ENCODE data around the gene GPX8. TPM values are rescaled to one million over a fixed set of nuclear protein-coding genes. Genes with fewer than 3 reads are reported as not detected.
A peak's percentile ranks its signal among the peaks of the same experiment; 100 is the strongest.

The GPX8 gene
- total and polyA plus RNA-seq, 9 of the 15 experiments (the other 6 are each of a cell fraction or from before 2014, with no cell fraction given), result 0.62 to 1.8 (median 1.2) TPM

DNA sequence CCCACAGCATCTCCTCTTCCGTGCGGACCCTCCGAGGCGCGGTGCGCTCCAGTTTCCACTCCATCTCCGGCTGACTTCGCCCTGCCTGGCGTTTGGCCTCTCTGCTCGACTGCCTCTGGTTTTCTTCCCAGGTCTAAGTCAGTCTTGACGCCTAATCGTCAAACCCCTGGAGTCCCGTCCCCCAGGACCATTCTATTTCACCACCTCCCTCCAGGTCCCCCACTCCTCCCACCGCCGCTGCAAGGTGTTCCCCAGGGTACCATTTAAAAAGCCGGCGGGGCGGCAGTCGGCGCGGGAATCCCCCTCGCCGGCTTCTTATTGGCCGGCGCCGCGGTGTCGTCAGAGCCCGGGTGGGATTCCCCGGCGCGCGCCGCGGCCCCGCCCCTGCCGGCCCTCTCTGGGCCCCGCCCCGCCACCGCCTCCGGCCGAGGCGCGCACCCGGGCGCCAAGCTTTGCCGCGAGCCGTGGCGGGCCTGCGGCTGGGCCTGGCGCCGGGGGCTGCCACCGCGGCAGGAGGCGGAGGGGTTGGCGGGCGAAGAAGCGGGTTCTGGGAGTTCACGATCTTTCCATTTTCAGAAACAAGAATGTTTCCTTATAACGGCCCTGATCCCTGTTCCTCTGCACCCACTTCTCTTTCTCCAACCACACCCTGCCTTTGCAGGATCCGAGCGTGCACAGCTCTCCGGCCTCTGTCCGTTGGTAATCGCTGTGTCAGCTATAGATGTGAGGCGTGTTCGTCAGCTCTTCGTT lies 13.1 kb downstream of the GPX8 start, which contains the start of gene CDC20B:
CDC20B (minus strand) TSS at position 241 of the 750 bp plus-strand sequence; CDS start at position 64, 177 bp downstream.
- Histone ChIP-seq H3K36me3 (ENCODE audit: control insufficient read depth, insufficient read depth, low read length) (no peaks in the 10 kb centered on the region), H3K27ac (ENCODE audit: extremely low read depth, low read depth, low read length) (peak within 1 kb of the TSS; percentile 49; the same call in 2 of the 3 replicates), H3K4me1 (replicated peaks in 1 of 2; ENCODE audit: control insufficient read depth in 2 of 2, insufficient read depth in 2 of 2, low read length in 2 of 2) (peaks cover 11 to 27% of the 10 kb centered on the region in 2 experiments), H4K20me1 (replicated peaks; ENCODE audit: control insufficient read depth, insufficient read depth, low read length) (no peaks in the 10 kb centered on the region), H3K79me2 (ENCODE audit: control insufficient read depth, insufficient read depth, low read length) (no peaks in the 10 kb centered on the region), H3K9ac (ENCODE audit: insufficient read depth in 1 of 2, low read depth in 2 of 2, low read length in 2 of 2) (peak within 1 kb of the TSS; percentile 52 to 89), H2AFZ (ENCODE audit: low read depth, low read length) (peak within 1 kb of the TSS; percentile 94), H3K4me2 (ENCODE audit: insufficient read depth, low read length) (peak within 1 kb of the TSS; percentile 84), H3K9me3 (replicated peaks; ENCODE audit: control insufficient read depth, insufficient read depth, low read depth, low read length) (no peaks in the 10 kb centered on the region), H3K27me3 (ENCODE audit: control insufficient read depth in 2 of 2, insufficient read depth in 2 of 2, low read length in 2 of 2) (no peaks in the 10 kb centered on the region; a peak in 1 of 5 replicates), H3K4me3 (peak within 1 kb of the TSS; percentile 46), H3K9me1 (ENCODE audit: control insufficient read depth, insufficient read depth, low read length) (no peaks in the 10 kb centered on the region)
- FAIRE-seq (peak; percentile 91), DNase-seq (ENCODE audit: extremely low read depth in 1 of 4, low spot score in 3 of 4) (peak; percentile 78 to 91 (median 88)), ATAC-seq (peak; percentile 88)
- in situ Hi-C loops (cut with MboI), result loop anchor here (10.0 kb wide), 1 partner anchor 522 kb away; no protein-coding TSS in a partner anchor
- POLR2A ChIA-PET, result interaction anchor here (0.7 to 1.3 kb wide), 4 partner anchors 12 to 1917 kb away, joined by 3 to 5 read pairs (median 3); no protein-coding TSS in a partner anchor
- intact Hi-C loops (cut with micrococcal nuclease), result loop anchor here (2.0 to 10.0 kb wide), 5 partner anchors 54 to 1032 kb away; partner anchors contain the start of genes DHX29, MCIDAS and MTREX
- 2% methylated on average over 69 of the region's 69 CpGs for WGBS (ENCODE audit: insufficient coverage, low coverage, missing lambda C conversion rate)
- CTCF ChIA-PET (ENCODE audit: low intra/inter-chr PET ratio), result interaction anchor here (2.0 kb wide), 1 partner anchor 518 kb away, joined by 11 read pairs; no protein-coding TSS in a partner anchor
- BruUV-seq (replicated peaks), result no TSS peak
- TF ChIP-seq, protein P1, sequence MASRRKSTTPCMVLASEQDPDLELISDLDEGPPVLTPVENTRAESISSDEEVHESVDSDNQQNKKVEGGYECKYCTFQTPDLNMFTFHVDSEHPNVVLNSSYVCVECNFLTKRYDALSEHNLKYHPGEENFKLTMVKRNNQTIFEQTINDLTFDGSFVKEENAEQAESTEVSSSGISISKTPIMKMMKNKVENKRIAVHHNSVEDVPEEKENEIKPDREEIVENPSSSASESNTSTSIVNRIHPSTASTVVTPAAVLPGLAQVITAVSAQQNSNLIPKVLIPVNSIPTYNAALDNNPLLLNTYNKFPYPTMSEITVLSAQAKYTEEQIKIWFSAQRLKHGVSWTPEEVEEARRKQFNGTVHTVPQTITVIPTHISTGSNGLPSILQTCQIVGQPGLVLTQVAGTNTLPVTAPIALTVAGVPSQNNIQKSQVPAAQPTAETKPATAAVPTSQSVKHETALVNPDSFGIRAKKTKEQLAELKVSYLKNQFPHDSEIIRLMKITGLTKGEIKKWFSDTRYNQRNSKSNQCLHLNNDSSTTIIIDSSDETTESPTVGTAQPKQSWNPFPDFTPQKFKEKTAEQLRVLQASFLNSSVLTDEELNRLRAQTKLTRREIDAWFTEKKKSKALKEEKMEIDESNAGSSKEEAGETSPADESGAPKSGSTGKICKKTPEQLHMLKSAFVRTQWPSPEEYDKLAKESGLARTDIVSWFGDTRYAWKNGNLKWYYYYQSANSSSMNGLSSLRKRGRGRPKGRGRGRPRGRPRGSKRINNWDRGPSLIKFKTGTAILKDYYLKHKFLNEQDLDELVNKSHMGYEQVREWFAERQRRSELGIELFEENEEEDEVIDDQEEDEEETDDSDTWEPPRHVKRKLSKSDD (conservative IDR thresholded peaks at IDR 0.05; ENCODE audit: low read length), result no peak
- TF ChIP-seq ESRRA (IDR thresholded peaks at IDR 0.05; ENCODE audit: borderline replicate concordance, low read depth) (no peak), PRPF4 (IDR thresholded peaks at IDR 0.05; ENCODE audit: insufficient read depth, low read depth, low read length, poor library complexity, severe bottlenecking) (no peak), ZNF589 (CRISPR knock-in tag; IDR thresholded peaks at IDR 0.05; ENCODE audit: low read depth) (no peak), FOXK2 (conservative IDR thresholded peaks at IDR 0.05 in 1 of 2, IDR thresholded peaks at IDR 0.05 in 1 of 2; ENCODE audit: low read depth in 2 of 2) (no peak)
- TF ChIP-seq, protein P2, sequence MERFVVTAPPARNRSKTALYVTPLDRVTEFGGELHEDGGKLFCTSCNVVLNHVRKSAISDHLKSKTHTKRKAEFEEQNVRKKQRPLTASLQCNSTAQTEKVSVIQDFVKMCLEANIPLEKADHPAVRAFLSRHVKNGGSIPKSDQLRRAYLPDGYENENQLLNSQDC (CRISPR knock-in tag; IDR thresholded peaks at IDR 0.05), result no peak
- TF ChIP-seq, protein P3, sequence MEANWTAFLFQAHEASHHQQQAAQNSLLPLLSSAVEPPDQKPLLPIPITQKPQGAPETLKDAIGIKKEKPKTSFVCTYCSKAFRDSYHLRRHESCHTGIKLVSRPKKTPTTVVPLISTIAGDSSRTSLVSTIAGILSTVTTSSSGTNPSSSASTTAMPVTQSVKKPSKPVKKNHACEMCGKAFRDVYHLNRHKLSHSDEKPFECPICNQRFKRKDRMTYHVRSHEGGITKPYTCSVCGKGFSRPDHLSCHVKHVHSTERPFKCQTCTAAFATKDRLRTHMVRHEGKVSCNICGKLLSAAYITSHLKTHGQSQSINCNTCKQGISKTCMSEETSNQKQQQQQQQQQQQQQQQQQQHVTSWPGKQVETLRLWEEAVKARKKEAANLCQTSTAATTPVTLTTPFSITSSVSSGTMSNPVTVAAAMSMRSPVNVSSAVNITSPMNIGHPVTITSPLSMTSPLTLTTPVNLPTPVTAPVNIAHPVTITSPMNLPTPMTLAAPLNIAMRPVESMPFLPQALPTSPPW (CRISPR knock-in tag; IDR thresholded peaks at IDR 0.05), result peak; percentile 70
- TF ChIP-seq, protein P4, sequence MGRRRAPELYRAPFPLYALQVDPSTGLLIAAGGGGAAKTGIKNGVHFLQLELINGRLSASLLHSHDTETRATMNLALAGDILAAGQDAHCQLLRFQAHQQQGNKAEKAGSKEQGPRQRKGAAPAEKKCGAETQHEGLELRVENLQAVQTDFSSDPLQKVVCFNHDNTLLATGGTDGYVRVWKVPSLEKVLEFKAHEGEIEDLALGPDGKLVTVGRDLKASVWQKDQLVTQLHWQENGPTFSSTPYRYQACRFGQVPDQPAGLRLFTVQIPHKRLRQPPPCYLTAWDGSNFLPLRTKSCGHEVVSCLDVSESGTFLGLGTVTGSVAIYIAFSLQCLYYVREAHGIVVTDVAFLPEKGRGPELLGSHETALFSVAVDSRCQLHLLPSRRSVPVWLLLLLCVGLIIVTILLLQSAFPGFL (CRISPR knock-in tag; IDR thresholded peaks at IDR 0.05), result no peak
- TF ChIP-seq, protein P5, sequence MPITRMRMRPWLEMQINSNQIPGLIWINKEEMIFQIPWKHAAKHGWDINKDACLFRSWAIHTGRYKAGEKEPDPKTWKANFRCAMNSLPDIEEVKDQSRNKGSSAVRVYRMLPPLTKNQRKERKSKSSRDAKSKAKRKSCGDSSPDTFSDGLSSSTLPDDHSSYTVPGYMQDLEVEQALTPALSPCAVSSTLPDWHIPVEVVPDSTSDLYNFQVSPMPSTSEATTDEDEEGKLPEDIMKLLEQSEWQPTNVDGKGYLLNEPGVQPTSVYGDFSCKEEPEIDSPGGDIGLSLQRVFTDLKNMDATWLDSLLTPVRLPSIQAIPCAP (CRISPR knock-in tag; IDR thresholded peaks at IDR 0.05; ENCODE audit: borderline replicate concordance), result no peak
- TF ChIP-seq, protein P6, sequence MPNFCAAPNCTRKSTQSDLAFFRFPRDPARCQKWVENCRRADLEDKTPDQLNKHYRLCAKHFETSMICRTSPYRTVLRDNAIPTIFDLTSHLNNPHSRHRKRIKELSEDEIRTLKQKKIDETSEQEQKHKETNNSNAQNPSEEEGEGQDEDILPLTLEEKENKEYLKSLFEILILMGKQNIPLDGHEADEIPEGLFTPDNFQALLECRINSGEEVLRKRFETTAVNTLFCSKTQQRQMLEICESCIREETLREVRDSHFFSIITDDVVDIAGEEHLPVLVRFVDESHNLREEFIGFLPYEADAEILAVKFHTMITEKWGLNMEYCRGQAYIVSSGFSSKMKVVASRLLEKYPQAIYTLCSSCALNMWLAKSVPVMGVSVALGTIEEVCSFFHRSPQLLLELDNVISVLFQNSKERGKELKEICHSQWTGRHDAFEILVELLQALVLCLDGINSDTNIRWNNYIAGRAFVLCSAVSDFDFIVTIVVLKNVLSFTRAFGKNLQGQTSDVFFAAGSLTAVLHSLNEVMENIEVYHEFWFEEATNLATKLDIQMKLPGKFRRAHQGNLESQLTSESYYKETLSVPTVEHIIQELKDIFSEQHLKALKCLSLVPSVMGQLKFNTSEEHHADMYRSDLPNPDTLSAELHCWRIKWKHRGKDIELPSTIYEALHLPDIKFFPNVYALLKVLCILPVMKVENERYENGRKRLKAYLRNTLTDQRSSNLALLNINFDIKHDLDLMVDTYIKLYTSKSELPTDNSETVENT (CRISPR knock-in tag; IDR thresholded peaks at IDR 0.05), result no peak
